GM12873 (cell line): Measurements from ENCODE around the gene CYP26A1.

Experiments used
- CTCF ChIP-seq: IDR thresholded peaks from 2 replicates; pipeline ENCODE4 v1.5.1; 2012; ENCODE audit warnings: low read depth, mild to moderate bottlenecking, moderate library complexity, low read length, control low read depth; ENCODE audit not compliant: insufficient read depth; ENCODE audit errors: missing control alignments

Gene CYP26A1

GRCh38 chr10:93073539-93074146, at the start of gene CYP26A1:
TSS of gene CYP26A1 (plus strand) at chr10:93073893. CDS start at chr10:93073935, 42 bp downstream.
- TF ChIP-seq CTCF = no peak

- no peak for TF ChIP-seq CTCF
Observed at GRCh38 chr10:93026072-93026471, 47.6 kb upstream of the CYP26A1 start.

- TF ChIP-seq CTCF = no peak
Observed at GRCh38 chr10:93027508-93027907, 46.2 kb upstream of the CYP26A1 start.

GRCh38 chr10:93028883-93029282, 44.8 kb upstream of the CYP26A1 start:
- TF ChIP-seq CTCF = no peak

- no peak for TF ChIP-seq CTCF
Observed at GRCh38 chr10:93030409-93030808, 43.3 kb upstream of the CYP26A1 start.

GRCh38 chr10:93032105-93032808, 41.4 kb upstream of the CYP26A1 start:
- no peak for TF ChIP-seq CTCF

- TF ChIP-seq CTCF = no peak
Observed at GRCh38 chr10:93032809-93033137, 40.9 kb upstream of the CYP26A1 start.
